MCF 10A (cell line): ENCODE results near the gene KMT2B. TPM values are rescaled to one million over a fixed set of nuclear protein-coding genes. Genes with fewer than 3 reads are reported as not detected.

ENCODE experiments used
- BruUV-seq: library from RNA; stranded (reverse); fragments of 400-500 nt; replicated peaks from 2 replicates; lab custom pipeline; 2021; lab: Mats Ljungman, UMichigan
- CTCF ChIA-PET: fragments of 300-600 bp; sonication (Branson Sonifier 250); formaldehyde crosslinking; extraction: SDS; loops from one replicate; lab custom pipeline; 2021; ENCODE audit warnings: antibody characterized with exemption, inconsistent platforms; lab: Yijun Ruan, JAX
- POLR2A ChIA-PET: fragments of 300-600, 350-650 bp; sonication (Branson Sonifier 250); formaldehyde crosslinking; extraction: SDS; loops from one replicate; lab custom pipeline; 2020; ENCODE audit warnings: antibody characterized with exemption, inconsistent platforms; lab: Yijun Ruan, JAX
- DNase-seq: peaks from one replicate; pipeline ENCODE4 v3.0.0-alpha.2; 2018; ENCODE audit not compliant: unreplicated experiment
- H3K27ac Mint-ChIP-seq: one replicate; pipeline ENCODE4 v1.8.0; 2022; ENCODE audit warnings: mild to moderate bottlenecking, low read depth, mixed read lengths; ENCODE audit not compliant: unreplicated experiment
- H3K27me3 Mint-ChIP-seq: one replicate; pipeline ENCODE4 v1.8.0; 2022; ENCODE audit warnings: mixed read lengths; ENCODE audit not compliant: insufficient read depth, unreplicated experiment
- H3K36me3 Mint-ChIP-seq: one replicate; pipeline ENCODE4 v1.8.0; 2022; ENCODE audit warnings: mild to moderate bottlenecking, moderate library complexity, mixed read lengths; ENCODE audit not compliant: insufficient read depth, unreplicated experiment
- H3K4me1 Mint-ChIP-seq: one replicate; pipeline ENCODE4 v1.8.0; 2022; ENCODE audit warnings: mixed read lengths; ENCODE audit not compliant: insufficient read depth, unreplicated experiment
- H3K4me3 Mint-ChIP-seq: one replicate; pipeline ENCODE4 v1.8.0; 2022; ENCODE audit warnings: mild to moderate bottlenecking, moderate library complexity, mixed read lengths; ENCODE audit not compliant: unreplicated experiment
- H3K9me3 Mint-ChIP-seq: one replicate; pipeline ENCODE4 v1.8.0; 2022; ENCODE audit warnings: mixed read lengths; ENCODE audit not compliant: unreplicated experiment
- CTCF ChIP-seq: fragments of 200-600 bp; IDR thresholded peaks from one replicate; pipeline ENCODE4 v1.8.0; 2022; ENCODE audit warnings: antibody characterized with exemption, mild to moderate bottlenecking; ENCODE audit not compliant: unreplicated experiment
- intact Hi-C: fragments of 100-400 bp; cut with micrococcal nuclease; formaldehyde crosslinking; loops from 2 replicates; pipeline ENCODE4 v1.14.1; 2022
- total RNA-seq: library from RNA; stranded (reverse); gene quantifications from 2 replicates; pipeline ENCODE4 v1.2.3, GENCODE V29; 2022

The KMT2B gene
- total RNA-seq, 1 experiment from 2014 or later, result 36.0 TPM

- no TSS peak for BruUV-seq
- CTCF ChIA-PET, result interaction anchor here (1.3 to 1.5 kb wide), 2 partner anchors 12 to 67 kb away, joined by 3 to 5 read pairs; partner anchors contain the start of gene LIN37
- H3K4me1 Mint-ChIP-seq, result peaks cover 8% of the 10 kb centered on the region
- TF ChIP-seq CTCF, result no peak
- intact Hi-C loops, result no loop called here
- H3K9me3 Mint-ChIP-seq, result no peaks in the 10 kb centered on the region
- peaks cover 43% of the 10 kb centered on the region for H3K36me3 Mint-ChIP-seq
- H3K27ac Mint-ChIP-seq, result no peak overlapping the region
- no peak for DNase-seq
- H3K27me3 Mint-ChIP-seq, result no peaks in the 10 kb centered on the region
- POLR2A ChIA-PET, result interaction anchor here (1.1 to 3.4 kb wide), 3 partner anchors 10 to 15 kb away, joined by 3 to 12 read pairs (median 5); partner anchors contain the start of genes LIN37, PSENEN and U2AF1L4
- peak overlapping the region; percentile 97 for H3K4me3 Mint-ChIP-seq
These were observed 41.9 kb downstream of the KMT2B start for GRCh38 chr19:35759697-35760096.

- H3K27ac Mint-ChIP-seq, result no peak overlapping the region
- no TSS peak for BruUV-seq
- no peaks in the 10 kb centered on the region for H3K9me3 Mint-ChIP-seq
- no peaks in the 10 kb centered on the region for H3K27me3 Mint-ChIP-seq
- H3K4me3 Mint-ChIP-seq, result no peak overlapping the region
- intact Hi-C loops, result no loop called here
- peak; percentile 74 for DNase-seq
- H3K36me3 Mint-ChIP-seq, result peaks cover 49% of the 10 kb centered on the region
- TF ChIP-seq CTCF, result no peak
- POLR2A ChIA-PET, result interaction anchor here (0.9 to 3.4 kb wide), 3 partner anchors 9 to 23 kb away, joined by 4 to 12 read pairs (median 5); partner anchors contain the start of gene LIN37
- CTCF ChIA-PET, result interaction anchor here (0.6 to 1.5 kb wide), 5 partner anchors 9 to 134 kb away, joined by 3 to 5 read pairs (median 3); partner anchors contain the start of gene LIN37
- H3K4me1 Mint-ChIP-seq, result peaks cover 8% of the 10 kb centered on the region
These were observed 43.0 kb downstream of the KMT2B start for GRCh38 chr19:35760711-35761349.

GRCh38 chr19:35764432-35765315 is 46.9 kb downstream of the KMT2B start:
- H3K27me3 Mint-ChIP-seq, result no peaks in the 10 kb centered on the region
- DNase-seq, result no peak
- no peak for TF ChIP-seq CTCF
- no TSS peak for BruUV-seq
- POLR2A ChIA-PET, result no interaction called here
- no peak overlapping the region for H3K4me3 Mint-ChIP-seq
- intact Hi-C loops, result no loop called here
- peaks cover 49% of the 10 kb centered on the region for H3K36me3 Mint-ChIP-seq
- H3K4me1 Mint-ChIP-seq, result peaks cover under 1% of the 10 kb centered on the region
- CTCF ChIA-PET, result no interaction called here
- H3K9me3 Mint-ChIP-seq, result no peaks in the 10 kb centered on the region
- H3K27ac Mint-ChIP-seq, result no peak overlapping the region

- DNase-seq, result no peak
- TF ChIP-seq CTCF, result no peak
- H3K36me3 Mint-ChIP-seq, result peaks cover 35% of the 10 kb centered on the region
- ChIA-PET POLR2A (interaction anchor here (0.7 to 1.2 kb wide), 2 partner anchors 18 to 146 kb away, joined by 3 to 4 read pairs; partner anchors contain the start of gene LIN37), CTCF (no interaction called here)
- no TSS peak for BruUV-seq
- intact Hi-C loops, result no loop called here
- H3K9me3 Mint-ChIP-seq, result no peaks in the 10 kb centered on the region
- H3K27ac Mint-ChIP-seq, result no peak overlapping the region
- H3K27me3 Mint-ChIP-seq, result no peaks in the 10 kb centered on the region
- H3K4me1 Mint-ChIP-seq, result no peaks in the 10 kb centered on the region
- H3K4me3 Mint-ChIP-seq, result no peak overlapping the region
These were observed 48.8 kb downstream of the KMT2B start for GRCh38 chr19:35766571-35767104.
